AG09309 (cell line): Measurements from ENCODE around the gene WNT6.

Experiments
- DNase-seq: peaks from one replicate; pipeline ENCODE4 v3.0.0-alpha.2; 2010; ENCODE audit warnings: low read depth
- H3K4me3 ChIP-seq: 2 replicates; pipeline ENCODE4 v1.5.1; 2011; ENCODE audit warnings: mild to moderate bottlenecking, low read depth, low read length, moderate library complexity; ENCODE audit not compliant: control insufficient read depth
- TF ChIP-seq, protein P1 (sequence below): IDR thresholded peaks from 2 replicates; pipeline ENCODE4 v1.5.1; 2011; ENCODE audit warnings: mild to moderate bottlenecking, low read depth, low read length, inconsistent platforms; ENCODE audit not compliant: insufficient read depth, control insufficient read depth; ENCODE audit errors: missing control alignments

WNT6 gene

DNA sequence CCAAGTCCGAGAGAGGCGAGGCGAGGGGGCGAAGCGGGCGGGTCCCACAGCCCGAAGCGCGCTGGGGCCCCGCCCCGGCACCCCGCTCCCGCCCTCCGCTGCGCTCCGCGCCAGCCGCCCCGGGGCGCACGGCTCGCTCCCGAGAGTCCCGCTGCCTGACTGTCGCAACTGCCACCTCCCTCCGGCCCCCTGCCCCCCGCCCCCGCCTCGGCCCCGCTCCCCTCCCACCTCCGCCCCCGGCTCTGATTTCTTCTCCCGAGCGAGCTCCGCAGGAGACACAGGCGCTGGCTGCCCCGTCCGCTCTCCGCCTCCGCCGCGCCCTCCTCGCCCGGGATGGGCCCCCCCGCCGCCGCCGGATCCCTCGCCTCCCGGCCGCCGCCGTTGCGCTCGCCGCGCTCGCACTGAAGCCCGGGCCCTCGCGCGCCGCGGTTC, at the start of gene WNT6:
TSS of gene WNT6 (plus strand) at position 250 of the 432 bp plus-strand sequence. CDS start 233 bp downstream, outside the sequence.
- no peak within 1 kb of the TSS; the same call in 1 of the 2 replicates for H3K4me3 ChIP-seq
- DNase-seq: no peak
- TF ChIP-seq, protein P1, sequence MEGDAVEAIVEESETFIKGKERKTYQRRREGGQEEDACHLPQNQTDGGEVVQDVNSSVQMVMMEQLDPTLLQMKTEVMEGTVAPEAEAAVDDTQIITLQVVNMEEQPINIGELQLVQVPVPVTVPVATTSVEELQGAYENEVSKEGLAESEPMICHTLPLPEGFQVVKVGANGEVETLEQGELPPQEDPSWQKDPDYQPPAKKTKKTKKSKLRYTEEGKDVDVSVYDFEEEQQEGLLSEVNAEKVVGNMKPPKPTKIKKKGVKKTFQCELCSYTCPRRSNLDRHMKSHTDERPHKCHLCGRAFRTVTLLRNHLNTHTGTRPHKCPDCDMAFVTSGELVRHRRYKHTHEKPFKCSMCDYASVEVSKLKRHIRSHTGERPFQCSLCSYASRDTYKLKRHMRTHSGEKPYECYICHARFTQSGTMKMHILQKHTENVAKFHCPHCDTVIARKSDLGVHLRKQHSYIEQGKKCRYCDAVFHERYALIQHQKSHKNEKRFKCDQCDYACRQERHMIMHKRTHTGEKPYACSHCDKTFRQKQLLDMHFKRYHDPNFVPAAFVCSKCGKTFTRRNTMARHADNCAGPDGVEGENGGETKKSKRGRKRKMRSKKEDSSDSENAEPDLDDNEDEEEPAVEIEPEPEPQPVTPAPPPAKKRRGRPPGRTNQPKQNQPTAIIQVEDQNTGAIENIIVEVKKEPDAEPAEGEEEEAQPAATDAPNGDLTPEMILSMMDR: no peak

GRCh38 chr2:218810256-218810655, 49.3 kb upstream of the WNT6 start:
- DNase-seq: no peak
- no peak overlapping the region for H3K4me3 ChIP-seq
- TF ChIP-seq, protein P1: no peak

DNA sequence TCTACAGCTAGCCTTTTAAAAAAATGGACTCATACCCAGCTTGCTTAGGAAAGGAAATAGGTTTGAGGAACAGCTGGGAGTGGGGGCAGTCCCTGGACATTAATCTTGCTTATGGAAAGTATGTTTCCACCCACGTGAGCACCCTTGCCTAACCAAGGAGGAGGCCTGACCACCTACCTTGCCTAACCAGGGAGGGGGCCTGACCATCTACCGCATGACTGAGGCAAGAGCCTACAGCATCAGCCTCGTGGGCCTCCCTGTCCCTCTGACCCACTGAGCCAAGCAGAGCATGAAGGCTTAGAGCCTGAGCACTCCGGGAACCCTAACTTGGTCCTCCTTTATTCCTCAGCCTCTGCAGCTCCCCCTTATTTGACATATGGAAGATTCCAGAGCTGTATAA, 48.2 kb upstream of the WNT6 start:
- TF ChIP-seq, protein P1: no peak
- DNase-seq: no peak
- no peak overlapping the region for H3K4me3 ChIP-seq

DNA sequence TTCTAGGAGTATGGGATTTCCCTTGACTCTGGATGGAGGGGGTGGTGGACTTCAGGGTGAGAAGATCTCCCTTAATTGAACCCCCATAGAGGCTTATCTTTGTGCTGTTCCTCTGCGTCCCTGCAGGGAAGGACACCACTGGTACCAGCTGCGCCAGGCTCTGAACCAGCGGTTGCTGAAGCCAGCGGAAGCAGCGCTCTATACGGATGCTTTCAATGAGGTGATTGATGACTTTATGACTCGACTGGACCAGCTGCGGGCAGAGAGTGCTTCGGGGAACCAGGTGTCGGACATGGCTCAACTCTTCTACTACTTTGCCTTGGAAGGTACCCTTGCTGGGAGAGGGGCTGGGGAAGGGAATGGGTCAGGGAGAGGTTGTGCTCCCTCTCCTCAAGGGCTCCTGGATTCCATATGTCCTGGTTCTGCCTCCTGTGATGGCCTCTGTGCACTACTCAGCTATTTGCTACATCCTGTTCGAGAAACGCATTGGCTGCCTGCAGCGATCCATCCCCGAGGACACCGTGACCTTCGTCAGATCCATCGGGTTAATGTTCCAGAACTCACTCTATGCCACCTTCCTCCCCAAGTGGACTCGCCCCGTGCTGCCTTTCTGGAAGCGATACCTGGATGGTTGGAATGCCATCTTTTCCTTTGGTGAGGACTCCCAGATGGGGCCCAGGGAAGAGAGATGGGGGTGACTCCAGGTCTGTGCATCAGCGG, 47.3 kb upstream of the WNT6 start:
- no peak overlapping the region for H3K4me3 ChIP-seq
- TF ChIP-seq, protein P1: no peak
- no peak for DNase-seq

DNA sequence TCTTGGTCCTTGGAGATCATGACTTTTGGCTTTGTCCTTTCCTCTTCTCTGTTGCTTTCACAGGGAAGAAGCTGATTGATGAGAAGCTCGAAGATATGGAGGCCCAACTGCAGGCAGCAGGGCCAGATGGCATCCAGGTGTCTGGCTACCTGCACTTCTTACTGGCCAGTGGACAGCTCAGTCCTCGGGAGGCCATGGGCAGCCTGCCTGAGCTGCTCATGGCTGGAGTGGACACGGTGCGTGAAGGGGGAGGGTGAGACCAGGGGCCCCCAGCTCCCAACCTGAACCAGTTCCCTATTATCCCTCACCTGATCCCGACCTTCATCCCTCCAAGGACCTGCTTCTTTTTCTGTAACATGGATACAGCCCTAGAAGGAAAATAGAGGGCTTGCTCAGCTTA, 46.7 kb upstream of the WNT6 start:
- no peak overlapping the region for H3K4me3 ChIP-seq
- DNase-seq: no peak
- TF ChIP-seq, protein P1: no peak

GRCh38 chr2:218813771-218814460, 45.7 kb upstream of the WNT6 start:
- no peak overlapping the region for H3K4me3 ChIP-seq
- TF ChIP-seq, protein P1: no peak
- no peak for DNase-seq
